Activated gamma-delta T cell treated with Interleukin-2 at 50 U/mL for 16 hours (primary cell): Measurements from ENCODE around the gene CHCHD5.
"Not testable (repeated sequence)": the region's sequence is repeated elsewhere in the genome, so short reads cannot be mapped to it uniquely, and the experiment has no call there.

Source experiments
- DNase-seq: peaks from one replicate; pipeline ENCODE4 v3.0.0-alpha.2; 2020

CHCHD5 gene

DNA sequence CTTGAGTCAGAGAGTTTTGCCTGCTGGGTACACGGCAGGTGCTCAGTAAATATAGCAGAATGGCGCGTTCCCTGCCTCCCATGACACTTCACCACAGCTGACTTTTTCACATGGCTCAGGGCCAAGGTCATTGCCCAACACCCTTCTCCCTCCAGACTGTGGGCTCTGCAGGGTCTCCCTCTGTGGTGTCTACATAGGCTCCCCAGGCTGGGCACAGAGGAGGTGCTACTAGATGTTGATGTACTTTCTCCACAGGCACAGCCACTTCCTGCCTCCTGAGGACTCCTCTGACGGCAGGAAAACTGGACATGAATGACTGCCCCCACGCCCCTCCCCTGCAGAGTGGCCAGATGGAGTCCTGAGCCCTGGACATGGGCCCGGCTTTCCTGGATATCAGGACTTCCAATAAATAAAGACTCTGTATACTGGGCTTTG is 4.2 kb downstream of the CHCHD5 start:
- DNase-seq: no peak

DNA sequence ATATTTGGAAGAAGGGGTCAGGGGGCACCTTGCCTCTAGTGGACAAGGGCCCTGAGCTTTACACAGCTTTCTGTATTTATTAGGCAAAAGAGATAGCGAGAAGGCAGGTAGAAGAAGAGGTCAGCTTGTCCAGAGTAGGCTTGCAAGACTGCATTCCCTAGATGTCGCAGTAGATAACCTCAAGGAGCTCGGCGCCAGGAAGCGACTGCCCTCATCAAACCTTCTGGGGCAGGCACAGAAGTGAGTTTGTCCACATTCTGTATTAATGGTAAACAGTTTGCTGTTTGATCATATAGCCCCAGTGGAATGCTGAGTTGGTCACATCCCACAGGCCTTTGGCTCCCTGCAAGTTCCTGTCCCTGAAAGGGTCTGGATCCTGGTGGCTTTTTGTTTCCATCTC is 7.0 kb downstream of the CHCHD5 start:
- DNase-seq: no peak

DNA sequence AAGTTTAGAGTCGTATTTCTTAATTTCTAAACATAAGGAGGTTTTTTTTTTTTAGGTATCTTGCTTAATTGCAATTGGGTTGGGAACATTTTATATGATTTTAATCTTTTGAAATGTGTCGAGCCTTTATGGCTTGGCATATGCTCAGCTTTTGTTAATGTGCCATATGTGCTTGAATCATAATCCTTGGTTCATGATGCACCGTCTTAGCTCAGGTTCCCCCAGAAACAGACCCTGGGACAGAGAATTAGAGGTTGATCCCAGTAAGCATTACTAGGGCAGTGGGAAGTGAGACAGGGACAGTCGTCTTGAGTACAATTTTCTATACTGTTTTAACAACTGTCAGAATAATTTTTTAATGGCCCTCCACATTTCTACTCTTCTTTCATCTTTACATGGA is 9.3 kb downstream of the CHCHD5 start:
- DNase-seq: no peak

DNA sequence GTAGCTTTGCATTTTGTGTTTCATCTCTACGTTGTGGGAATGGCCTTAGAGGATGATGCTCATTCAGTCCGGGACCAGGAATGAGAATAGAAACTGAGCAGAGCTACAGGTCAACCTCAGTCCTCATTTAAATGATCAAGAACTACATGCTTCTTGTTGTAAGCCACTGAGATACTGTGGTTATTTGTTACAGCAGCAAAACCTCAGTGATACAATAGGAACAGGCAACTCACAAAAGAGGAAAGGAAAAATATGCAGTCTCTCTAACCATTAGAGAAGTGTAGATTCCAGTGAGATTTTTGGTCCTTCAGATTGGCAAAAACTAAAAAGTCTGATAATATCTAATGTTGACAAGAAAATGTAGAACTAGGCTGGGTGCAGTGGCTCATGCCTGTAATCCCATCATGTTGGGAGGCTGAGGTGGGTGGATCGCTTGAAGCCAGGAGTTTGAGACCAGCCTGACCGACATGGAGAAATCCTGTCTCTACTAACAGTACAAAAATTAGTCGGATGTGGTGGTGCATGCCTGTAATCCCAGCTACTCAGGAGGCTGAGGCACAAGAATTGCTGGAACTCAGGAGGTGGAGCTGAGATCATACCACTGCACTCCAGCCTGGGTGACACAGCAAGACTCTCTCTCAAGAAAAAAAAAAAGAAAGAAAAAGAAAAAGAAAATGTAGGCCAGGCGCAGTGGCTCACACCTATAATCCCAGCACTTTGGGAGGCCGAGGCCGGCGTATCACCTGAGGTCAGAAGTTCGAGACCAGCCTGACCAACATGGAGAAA is 13.3 kb downstream of the CHCHD5 start:
- DNase-seq: no peak

DNA sequence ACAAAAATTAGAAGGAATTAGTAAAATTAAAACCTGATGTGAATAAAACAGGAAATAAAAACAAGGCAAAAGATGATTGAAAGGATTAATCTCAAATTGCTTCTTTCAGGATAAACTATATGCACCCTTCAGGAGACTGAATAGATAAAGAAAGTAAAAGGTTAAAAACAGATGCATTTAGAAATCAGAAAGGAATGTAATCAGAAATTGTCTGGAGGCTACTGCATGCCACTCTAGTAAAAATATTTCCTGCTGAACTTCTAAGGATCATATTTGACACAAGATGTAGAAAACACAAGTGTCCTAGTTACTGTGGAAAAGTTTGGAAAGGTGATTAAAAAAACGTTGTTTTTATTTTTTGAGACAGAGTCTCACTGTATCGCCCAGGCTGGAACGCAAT is 16.2 kb downstream of the CHCHD5 start:
- no peak for DNase-seq

DNA sequence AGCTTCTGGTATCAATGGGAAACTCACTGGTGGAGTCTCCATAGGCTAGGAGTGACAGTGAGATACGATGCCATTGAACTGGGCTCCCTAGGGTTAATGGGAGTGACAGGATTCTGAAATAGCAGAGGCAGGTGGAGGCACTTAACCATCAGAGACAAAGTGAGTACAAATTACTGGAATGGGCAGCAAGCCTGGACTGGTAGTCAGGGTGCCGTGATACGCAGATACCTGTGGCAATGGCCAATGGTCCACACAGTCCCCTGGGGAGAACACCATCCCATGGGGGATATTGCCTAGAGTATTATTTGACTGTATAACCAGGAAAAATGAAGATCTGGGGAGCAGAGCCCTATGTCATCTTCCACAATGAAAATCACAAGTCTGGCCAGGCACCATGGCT is 17.3 kb downstream of the CHCHD5 start:
- no peak for DNase-seq

DNA sequence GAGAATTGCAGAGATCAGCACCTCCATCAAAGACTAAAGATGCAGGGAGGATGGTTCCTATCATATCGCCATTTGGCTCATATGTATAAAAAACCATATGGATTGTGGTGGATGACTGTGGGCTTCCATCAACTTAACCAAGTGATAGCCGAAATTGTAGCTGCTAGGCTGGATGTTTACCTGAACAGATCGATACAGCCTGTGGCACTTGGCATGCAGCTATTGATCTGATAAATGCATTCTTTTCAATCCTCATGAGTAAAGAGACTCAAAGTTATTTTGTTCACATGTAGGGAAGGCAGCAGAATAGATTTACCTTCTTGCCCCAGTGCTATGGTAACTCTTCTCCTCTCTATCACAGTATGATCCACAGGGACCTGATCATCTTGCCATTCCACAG is 18.5 kb downstream of the CHCHD5 start:
- DNase-seq: no peak

DNA sequence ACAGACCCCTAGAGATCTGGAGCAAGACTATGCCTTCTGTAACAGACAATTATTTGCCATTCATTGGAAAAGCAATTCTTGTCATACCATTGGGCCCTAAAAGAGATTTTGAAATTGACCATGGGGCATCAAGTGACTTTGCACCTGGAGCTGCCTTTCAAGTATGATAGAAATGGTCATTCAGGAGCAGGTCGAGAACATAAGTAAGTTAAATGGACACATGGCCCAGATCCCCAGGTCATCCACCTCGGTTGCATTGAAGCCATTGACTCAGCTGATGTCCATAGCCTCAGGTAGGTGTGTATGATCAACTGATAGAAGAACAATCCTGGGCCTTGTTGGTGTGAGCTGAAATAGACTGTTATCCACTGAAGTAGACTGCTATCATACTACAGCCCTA is 19.3 kb downstream of the CHCHD5 start:
- DNase-seq: no peak

DNA sequence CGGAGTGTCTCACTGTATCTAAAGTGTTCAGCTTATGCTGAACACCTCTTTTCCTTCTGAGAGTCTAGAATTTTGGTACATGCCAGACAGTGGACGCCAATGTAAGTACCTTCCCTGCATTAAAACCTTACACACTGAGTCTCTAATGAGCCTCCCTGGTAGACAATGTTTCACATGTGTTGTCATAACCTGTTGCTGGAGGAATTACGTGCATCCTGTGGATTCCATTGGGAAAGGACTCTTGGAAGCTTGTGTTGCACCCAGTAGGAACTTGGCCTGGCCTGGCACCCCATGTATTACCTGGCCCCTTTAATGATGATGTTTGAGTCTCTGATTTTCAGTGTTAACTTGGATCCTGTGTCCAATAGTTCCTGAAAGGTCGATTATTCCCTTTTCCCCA is 20.5 kb downstream of the CHCHD5 start:
- DNase-seq: no peak

DNA sequence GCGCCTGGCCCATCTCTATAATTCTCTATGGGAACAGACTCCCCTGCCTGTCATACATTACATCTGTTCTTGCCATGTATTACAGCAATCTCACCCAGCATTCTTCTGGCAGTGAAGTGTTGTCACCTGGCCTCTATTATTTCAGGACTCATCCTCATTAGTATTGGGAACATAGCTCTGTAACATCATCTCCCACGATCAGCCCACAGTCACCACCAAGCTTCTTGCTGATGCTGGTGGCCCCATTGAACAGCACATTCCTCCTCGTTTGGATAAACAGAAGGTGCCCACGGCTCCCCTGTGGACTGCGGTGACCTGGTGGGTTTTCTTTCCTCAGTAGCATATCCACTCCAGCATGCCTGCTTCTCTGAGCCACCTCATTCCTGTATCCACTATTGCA is 21.5 kb downstream of the CHCHD5 start:
- no peak for DNase-seq

DNA sequence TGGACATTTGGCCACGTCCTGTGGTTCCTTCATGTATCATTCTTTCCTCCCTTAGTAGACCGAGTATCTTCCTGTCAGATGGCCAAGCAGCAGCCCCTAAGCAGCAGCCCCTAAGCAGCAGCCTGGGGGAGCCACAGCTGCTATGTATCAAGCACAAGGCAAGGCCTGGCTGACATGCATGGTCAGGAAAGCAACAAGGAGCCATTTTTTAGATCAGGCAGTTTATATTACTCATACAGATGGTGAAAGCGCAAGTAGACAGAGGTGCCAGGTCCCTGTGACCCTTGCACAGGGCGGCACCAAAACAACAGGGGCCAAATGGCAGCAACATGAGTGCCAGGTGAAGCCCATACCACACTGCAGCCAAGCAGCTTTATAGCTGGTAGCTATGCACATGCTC is 22.1 kb downstream of the CHCHD5 start:
- no peak for DNase-seq

DNA sequence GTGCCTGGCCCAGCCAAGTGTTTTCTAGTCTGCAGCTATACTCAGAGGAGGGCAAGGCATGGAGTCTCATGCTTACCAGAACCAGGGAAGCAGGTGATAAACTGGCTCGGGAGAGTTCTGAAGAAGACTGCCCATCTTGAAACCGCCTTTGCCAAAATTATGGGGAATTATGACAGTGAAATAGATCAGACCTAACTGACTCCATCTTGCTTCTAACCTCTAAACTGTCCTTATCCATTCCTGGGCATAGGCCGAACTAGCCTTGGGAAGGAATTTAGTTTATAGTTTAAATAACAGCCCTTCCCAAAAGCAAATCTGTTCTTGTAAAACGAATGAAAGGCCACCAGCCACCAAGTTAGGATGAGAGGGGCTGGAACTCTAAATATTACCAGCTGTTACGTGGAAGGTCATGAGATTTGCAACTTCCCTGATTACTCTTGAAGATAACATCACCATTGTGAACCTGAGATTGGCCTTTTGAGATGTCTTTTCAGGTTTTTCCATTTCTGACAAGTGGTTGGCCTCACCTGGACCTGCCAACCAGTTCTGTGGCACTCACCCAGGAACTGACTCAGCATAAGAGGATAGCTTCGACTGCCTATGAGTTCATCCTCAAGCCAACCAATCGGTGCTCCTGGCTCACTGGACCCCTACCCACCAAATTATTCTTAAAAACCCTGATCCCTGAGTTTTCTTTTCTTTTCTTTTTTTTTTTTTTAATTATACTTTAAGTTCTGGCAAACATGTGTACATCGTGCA is 23.4 kb downstream of the CHCHD5 start:
- DNase-seq: no peak

DNA sequence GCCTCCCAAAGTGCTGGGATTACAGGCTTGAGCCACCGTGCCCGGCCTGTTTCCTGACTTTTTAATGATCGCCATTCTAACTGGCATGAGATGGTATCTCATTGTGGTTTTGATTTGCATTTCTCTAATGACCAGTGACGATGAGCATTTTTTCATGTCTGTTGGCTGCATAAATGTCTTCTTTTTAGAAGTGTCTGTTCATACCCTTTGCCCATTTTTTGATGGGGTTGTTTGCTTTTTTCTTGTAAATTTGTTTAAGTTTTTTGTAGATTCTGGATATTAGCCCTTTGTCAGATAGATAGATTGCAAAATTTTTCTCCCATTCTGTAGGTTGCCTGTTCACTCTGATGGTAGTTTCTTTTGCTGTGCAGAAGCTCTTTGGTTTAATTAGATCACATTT is 24.9 kb downstream of the CHCHD5 start:
- DNase-seq: not testable (repeated sequence)

DNA sequence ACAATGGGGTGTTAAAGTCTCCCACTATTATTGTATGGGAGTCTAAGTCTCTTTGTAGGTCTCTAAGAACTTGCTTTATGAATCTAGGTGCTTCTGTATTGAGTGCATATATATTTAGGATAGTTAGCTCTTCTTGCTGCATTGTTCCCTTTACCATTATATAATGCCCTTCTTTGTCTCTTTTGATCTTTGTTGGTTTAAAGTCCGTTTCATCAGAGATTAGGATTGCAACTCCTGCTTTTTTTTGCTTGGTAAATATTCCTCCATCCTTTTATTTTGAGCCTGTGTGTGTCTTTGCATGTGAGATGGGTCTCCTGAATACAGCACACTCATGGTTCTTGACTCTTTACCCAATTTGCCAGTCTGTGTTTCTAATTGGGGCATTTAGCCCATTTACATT is 27.9 kb downstream of the CHCHD5 start:
- DNase-seq: not testable (repeated sequence)

DNA sequence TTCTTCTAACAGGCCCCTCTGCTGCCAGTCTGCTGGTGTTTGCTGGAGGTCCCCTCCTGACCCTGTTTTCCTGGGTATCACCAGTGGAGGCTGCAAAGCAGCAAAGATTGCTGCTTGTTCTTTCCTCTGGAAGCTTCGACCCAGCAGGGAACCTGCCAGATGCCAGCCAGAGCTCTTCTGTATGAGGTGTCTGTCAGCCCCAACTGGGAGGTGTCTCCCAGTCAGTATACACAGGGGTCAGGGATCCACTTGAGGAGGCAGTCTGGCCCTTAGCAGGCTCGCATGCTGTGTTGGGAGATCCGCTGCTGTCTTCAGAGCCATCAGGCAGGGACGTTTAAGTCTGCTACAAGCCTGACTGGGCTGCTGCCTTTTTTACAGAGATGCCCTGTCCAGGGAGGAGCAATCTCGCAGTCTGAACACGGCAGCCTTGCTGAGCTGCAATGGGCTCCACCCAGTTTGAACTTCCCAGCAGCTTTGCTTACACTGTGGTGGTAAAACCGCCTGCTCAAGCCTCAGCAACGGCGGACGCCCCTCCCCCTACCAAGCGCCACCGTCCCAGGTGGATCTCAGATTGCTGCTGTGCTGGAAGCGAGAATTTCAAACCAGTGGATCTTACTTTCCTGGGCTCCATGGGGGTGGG is 29.9 kb downstream of the CHCHD5 start:
- no peak for DNase-seq

DNA sequence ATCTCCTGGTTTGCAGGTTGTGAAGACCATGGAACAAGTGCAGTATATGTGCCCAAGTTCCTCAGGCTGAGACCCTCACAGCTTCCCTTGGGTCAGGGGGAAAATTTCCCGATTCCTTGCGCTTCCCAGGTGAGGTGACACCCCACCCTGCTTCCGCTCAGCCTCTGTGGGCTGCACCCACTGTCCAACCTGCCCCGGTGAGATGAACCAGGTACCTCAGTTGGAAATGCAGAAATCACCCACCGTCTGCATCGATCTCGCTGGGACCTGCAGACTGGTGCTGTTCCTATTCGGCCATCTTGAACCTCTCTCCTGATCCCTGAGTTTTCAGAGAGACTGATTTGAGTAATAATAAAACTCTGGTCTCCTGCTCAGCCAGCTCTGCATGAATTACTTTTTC is 30.6 kb downstream of the CHCHD5 start:
- DNase-seq: no peak

DNA sequence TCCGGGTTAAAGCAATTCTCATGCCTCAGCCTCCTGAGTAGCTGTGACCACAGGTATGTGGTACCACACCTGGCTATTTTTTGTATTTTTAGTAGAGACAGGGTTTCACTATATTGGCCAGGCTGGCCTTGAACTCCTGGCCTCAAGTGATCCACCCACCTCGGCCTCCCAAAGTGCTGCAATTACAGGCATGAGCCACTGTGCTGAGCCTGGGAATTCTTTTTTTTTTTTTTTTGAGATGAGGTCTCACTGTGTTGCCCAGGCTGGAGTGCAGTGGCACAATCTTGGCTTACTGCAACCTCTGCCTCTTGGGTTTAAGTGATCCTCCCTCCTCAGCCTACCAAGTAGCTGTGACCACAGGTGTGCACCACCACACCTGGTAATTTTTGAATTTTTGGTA is 31.4 kb downstream of the CHCHD5 start:
- DNase-seq: not testable (repeated sequence)

DNA sequence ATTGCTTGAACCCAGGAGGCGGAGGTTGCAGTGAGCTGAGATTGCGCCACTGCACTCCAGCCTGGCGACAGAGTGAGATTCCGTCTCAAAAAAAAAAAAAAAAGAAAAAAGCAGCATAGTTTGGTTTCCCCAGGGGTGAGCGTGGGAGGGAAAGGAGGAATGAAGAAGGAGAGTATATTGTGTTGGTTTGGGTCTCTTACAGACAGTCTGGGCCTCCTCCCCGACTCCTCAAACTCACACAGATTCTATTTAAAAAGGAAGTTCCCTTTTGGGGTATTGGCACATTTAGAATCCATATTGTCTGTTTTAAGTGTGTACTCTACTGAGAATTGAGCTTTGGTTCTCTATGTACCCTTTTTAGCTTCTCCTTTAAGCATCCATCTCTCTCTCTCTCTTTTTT is 34.0 kb downstream of the CHCHD5 start:
- no peak for DNase-seq

DNA sequence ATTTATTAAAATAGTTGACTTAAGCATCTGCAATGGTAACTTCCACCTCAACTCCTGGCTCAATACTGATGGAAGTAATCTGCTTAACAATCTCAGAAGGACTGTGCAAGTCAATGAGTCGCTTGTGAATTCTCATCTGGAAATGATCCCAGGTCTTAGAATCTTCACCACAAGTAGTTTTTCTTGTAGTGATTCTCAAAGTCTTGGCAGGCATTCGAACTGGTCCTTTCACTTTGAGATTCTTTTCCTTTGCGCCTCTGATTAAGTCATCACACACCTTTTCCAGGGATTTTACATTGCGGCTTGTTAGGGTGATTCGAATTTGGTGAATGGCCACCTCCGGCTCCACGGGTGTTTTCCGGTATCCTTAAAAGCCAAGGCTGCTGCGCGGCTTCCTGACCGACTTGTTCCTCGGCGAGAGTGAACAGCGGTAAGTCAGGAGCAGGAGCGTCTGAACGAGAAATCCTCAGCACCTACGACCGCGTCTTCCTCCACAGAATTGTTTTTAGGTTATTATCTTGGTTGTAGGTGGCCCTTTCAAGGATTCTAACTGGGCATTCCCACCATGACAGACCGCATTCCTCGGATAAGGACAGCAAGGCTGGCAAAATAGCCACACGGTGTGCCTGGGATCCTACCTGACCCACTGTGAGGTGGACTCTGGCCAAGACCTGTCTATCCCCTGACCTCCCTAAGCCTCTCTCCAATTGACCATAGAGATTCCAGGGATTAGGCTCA is 37.5 kb downstream of the CHCHD5 start:
- DNase-seq: no peak

DNA sequence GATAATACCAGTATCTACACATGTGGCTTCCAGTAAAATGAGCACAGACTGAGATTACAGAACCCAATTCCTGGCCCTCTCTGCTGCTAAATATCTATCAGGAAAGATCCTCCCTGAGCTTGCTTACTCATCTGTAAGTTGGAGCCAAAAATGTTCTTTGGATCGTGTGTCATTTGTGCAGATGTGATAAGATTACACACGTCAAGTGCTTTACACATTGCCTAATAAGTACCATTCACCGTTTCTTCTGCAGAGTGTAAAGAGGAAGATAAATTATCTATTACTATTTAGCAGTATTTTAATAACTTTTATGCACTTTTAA is 38.1 kb downstream of the CHCHD5 start:
- no peak for DNase-seq

DNA sequence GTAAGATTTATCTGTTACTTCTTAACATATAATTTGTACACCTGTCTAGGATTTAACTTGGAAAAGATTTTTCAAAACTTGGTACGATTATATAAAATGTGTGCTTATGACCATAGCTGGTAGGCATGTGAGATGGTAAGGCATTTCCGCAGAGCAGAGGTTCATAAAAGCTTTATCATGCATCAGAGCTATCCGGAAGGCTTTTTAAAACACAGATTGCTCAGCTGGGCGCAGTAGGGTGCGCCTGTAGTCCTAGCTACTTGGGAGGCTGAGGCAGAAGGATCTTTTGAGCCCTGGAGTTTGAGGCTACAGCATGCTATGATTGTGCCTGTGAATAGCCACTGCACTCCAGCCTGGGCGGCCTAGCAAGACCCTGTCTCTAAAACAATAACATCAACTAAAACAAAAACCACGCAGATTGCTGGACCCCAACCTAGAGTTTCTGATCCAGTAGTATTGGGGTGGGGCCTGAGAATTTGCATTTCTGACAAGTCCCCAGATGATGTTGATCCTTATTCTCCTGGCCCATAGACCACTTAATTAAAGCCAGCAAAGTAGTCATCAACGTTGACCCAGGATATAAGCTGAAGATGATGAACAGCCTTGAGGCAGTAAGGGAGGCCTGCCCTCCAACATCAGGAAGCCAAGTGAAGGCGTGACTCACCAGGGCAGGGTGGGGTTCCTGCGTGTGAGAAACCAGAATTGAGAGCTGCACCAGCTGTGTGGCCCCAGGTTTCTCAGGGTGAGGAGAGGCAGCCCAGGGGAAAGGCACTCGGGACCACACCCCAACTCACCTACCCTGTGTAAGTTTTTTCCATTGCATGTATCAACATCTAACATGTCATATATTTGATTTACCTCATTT is 39.7 kb downstream of the CHCHD5 start:
- DNase-seq: peak; percentile 76

DNA sequence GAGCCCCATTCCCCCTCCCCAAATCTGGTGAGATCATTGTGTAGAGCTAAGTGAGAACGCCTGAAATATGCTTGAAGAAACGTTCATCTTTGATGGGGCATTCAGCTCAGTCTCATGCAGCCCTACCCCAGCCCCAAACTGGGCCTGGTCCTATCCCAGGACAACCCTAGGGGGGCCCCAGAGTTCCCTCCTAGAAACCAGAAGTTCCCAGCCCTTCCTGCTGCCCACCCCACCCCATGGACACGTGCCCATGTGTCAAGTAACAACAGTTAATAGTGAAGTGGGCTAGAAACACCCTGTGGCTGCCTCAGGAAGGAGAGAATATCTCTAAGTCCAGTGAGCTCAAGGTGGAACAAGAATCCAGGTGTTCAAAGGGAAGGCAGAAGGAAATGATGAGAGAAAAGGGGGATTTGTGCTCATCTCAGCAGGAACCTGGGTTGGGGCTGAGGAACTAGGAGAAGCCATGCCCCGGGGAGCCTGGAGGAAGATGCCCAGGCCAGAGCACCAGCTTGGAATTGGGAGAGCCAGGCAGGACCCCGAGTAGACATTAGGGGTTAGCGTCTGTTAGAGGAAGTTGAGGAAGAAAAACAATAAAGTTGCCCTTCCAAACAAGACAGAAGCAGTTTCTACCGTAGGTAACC is 41.2 kb downstream of the CHCHD5 start:
- DNase-seq: no peak
